SK-N-SH treated with all-trans-retinoic acid at 6 μM for 48 hours (cell line): Measurements from ENCODE around the gene CFAP210.
A peak's percentile ranks its signal among the peaks of the same experiment; 100 is the strongest.

Experiments used
- ATAC-seq: fragments of 200-7000 bp; cut with Tn5 transposase; 3 replicates; pipeline ENCODE4 v1.9.1; 2020; ENCODE audit warnings: mild to moderate bottlenecking, moderate library complexity
- ARNTL ChIP-seq: fragments of 450-650 bp; formaldehyde crosslinking; IDR thresholded peaks from 2 replicates; pipeline ENCODE4 v1.5.0; 2020; ENCODE audit warnings: low read depth, mild to moderate bottlenecking, moderate library complexity, borderline replicate concordance
- BACH2 ChIP-seq: fragments of 250-450 bp; sonication (Bioruptor Pico); IDR thresholded peaks from 2 replicates; pipeline ENCODE4 v1.9.0; 2021; ENCODE audit warnings: mild to moderate bottlenecking, borderline replicate concordance
- CREB5 ChIP-seq: fragments of 250-450 bp; sonication (Bioruptor Pico); IDR thresholded peaks from 2 replicates; pipeline ENCODE4 v1.5.1; 2020; ENCODE audit warnings: low read depth, mild to moderate bottlenecking, moderate library complexity
- CSDC2 ChIP-seq: fragments of 250-450 bp; sonication (Bioruptor Pico); IDR thresholded peaks from 2 replicates; pipeline ENCODE4 v1.5.0; 2020; ENCODE audit warnings: mild to moderate bottlenecking, moderate library complexity
- ESRRG ChIP-seq: fragments of 250-450 bp; sonication (Bioruptor Pico); IDR thresholded peaks from 2 replicates; pipeline ENCODE4 v1.6.1; 2021; ENCODE audit warnings: mild to moderate bottlenecking
- ISL1 ChIP-seq: fragments of 250-450 bp; sonication (Bioruptor Pico); IDR thresholded peaks from 2 replicates; pipeline ENCODE4 v2.1.2; 2022; ENCODE audit warnings: mild to moderate bottlenecking, moderate library complexity
- PATZ1 ChIP-seq: fragments of 250-450 bp; sonication (Bioruptor Pico); IDR thresholded peaks from 2 replicates; pipeline ENCODE4 v1.8.0; 2020; ENCODE audit warnings: mild to moderate bottlenecking, moderate library complexity, borderline replicate concordance
- POU6F1 ChIP-seq: fragments of 250-450 bp; sonication (Bioruptor Pico); IDR thresholded peaks from 2 replicates; pipeline ENCODE4 v1.8.0; 2021; ENCODE audit warnings: low read depth, mild to moderate bottlenecking, moderate library complexity, borderline replicate concordance
- SNAI2 ChIP-seq: fragments of 250-450 bp; sonication (Bioruptor Pico); IDR thresholded peaks from 2 replicates; pipeline ENCODE4 v1.5.0; 2020; ENCODE audit warnings: mild to moderate bottlenecking, moderate library complexity
- TCF4 ChIP-seq: fragments of 250-450 bp; sonication (Bioruptor Pico); IDR thresholded peaks from 2 replicates; pipeline ENCODE4 v1.8.0; 2021; ENCODE audit warnings: mild to moderate bottlenecking, moderate library complexity, borderline replicate concordance
- TSHZ2 ChIP-seq: fragments of 250-450 bp; sonication (Bioruptor Pico); IDR thresholded peaks from 2 replicates; pipeline ENCODE4 v1.5.0; 2020; ENCODE audit warnings: mild to moderate bottlenecking, moderate library complexity
- ZC3H10 ChIP-seq: fragments of 250-450 bp; sonication (Bioruptor Pico); IDR thresholded peaks from 2 replicates; pipeline ENCODE4 v1.5.1; 2021; ENCODE audit warnings: mild to moderate bottlenecking, moderate library complexity
- ZFP3 ChIP-seq: fragments of 250-450 bp; sonication (Bioruptor Pico); IDR thresholded peaks from 2 replicates; pipeline ENCODE4 v1.5.0; 2020; ENCODE audit warnings: mild to moderate bottlenecking, moderate library complexity
- ZFP30 ChIP-seq: fragments of 450-650 bp; formaldehyde crosslinking; IDR thresholded peaks from 2 replicates; pipeline ENCODE4 v1.5.0; 2022; ENCODE audit warnings: mild to moderate bottlenecking, moderate library complexity
- ZNF565 ChIP-seq: fragments of 450-650 bp; formaldehyde crosslinking; conservative IDR thresholded peaks from 2 replicates; pipeline ENCODE4 v1.5.0; 2020; ENCODE audit warnings: low read depth, mild to moderate bottlenecking, moderate library complexity
- ZNF70 ChIP-seq: fragments of 450-650 bp; formaldehyde crosslinking; IDR thresholded peaks from 2 replicates; pipeline ENCODE4 v1.5.0; 2020; ENCODE audit warnings: mild to moderate bottlenecking, moderate library complexity
- ZNF8 ChIP-seq: fragments of 450-650 bp; formaldehyde crosslinking; IDR thresholded peaks from 2 replicates; pipeline ENCODE4 v1.5.0; 2020; ENCODE audit warnings: mild to moderate bottlenecking, moderate library complexity

The CFAP210 gene

GRCh38 chr2:169694113-169694893 is at the start of gene CFAP210, which contains the start of gene PHOSPHO2:
Gene CFAP210, minus strand, starts transcription at chr2:169694405. Its CDS starts 78 bp downstream, at chr2:169694327.
Gene PHOSPHO2, plus strand, starts transcription at chr2:169694469. Its CDS starts 6,503 bp downstream, at chr2:169700972.
- ATAC-seq = peak; percentile 99
- TF ChIP-seq SNAI2 (CRISPR knock-in tag) (no peak), ZNF70 (0 out of 2 replicates have a peak, but pooled peaks have one; percentile 26), TSHZ2 (no peak), ZC3H10 (CRISPR knock-in tag) (no peak), CREB5 (CRISPR knock-in tag) (no peak), CSDC2 (no peak), ZFP30 (CRISPR knock-in tag) (no peak), ZNF8 (CRISPR knock-in tag) (0 out of 2 replicates have a peak, but pooled peaks have one; percentile 19), ZFP3 (CRISPR knock-in tag) (no peak), TCF4 (no peak), ESRRG (no peak)

GRCh38 chr2:169743549-169743948 is 49.3 kb upstream of the CFAP210 start:
- no peak for ATAC-seq
- TF ChIP-seq ARNTL (CRISPR knock-in tag) (no peak), CSDC2 (no peak), BACH2 (CRISPR knock-in tag) (no peak), SNAI2 (CRISPR knock-in tag) (no peak), ZNF565 (no peak)

- no peak for TF ChIP-seq ESRRG
- no peak for TF ChIP-seq TSHZ2
- no peak for TF ChIP-seq BACH2 (CRISPR knock-in tag)
- TF ChIP-seq ISL1 (CRISPR knock-in tag) = no peak
- TF ChIP-seq ZNF565 = no peak
- no peak for TF ChIP-seq CREB5 (CRISPR knock-in tag)
- TF ChIP-seq SNAI2 (CRISPR knock-in tag) = no peak
- no peak for TF ChIP-seq POU6F1 (CRISPR knock-in tag)
- TF ChIP-seq TCF4 = no peak
- no peak for TF ChIP-seq PATZ1 (CRISPR knock-in tag)
- no peak for ATAC-seq
Measured at GRCh38 chr2:169739351-169739750, 45.1 kb upstream of the CFAP210 start.
